AG04450 (cell line): ENCODE results near the gene TXNL4B. TPM values are rescaled to one million over a fixed set of nuclear protein-coding genes. Genes with fewer than 3 reads are reported as not detected.
"Not testable (repeated sequence)": the region's sequence is repeated elsewhere in the genome, so short reads cannot be mapped to it uniquely, and the experiment has no call there.

Source experiments
- CTCF ChIA-PET: fragments of 300-600, 350-600 bp; formaldehyde crosslinking; extraction: SDS; loops from one replicate; lab custom pipeline; 2022; ENCODE audit warnings: antibody characterized with exemption, inconsistent platforms; lab: Charles Lee
- POLR2A ChIA-PET: fragments of 350-600 bp; formaldehyde crosslinking; extraction: SDS; loops from one replicate; lab custom pipeline; 2021; ENCODE audit warnings: antibody characterized with exemption, inconsistent platforms; lab: Yijun Ruan, JAX
- DNase-seq: peaks from one replicate; pipeline ENCODE4 v3.0.0-alpha.2; 2011; ENCODE audit warnings: low read depth, low spot score
- H3K27ac ChIP-seq: one replicate; pipeline ENCODE4 v1.5.1; 2012; ENCODE audit warnings: low read depth, low read length, control low read depth
- H3K27me3 ChIP-seq: one replicate; pipeline ENCODE4 v1.6.0; 2012; ENCODE audit warnings: low read length; ENCODE audit not compliant: control insufficient read depth, insufficient read depth
- H3K4me3 ChIP-seq: 2 replicates; pipeline ENCODE4 v1.5.1; 2011; ENCODE audit warnings: mild to moderate bottlenecking, low read depth, low read length, control low read depth
- H3K9me3 ChIP-seq: 2 replicates; pipeline ENCODE4 v1.5.1; 2012; ENCODE audit warnings: low read length; ENCODE audit not compliant: control insufficient read depth, insufficient read depth
- CTCF ChIP-seq: IDR thresholded peaks from 2 replicates; pipeline ENCODE4 v1.5.1; 2011; ENCODE audit warnings: low read depth, low read length, control low read depth, inconsistent platforms
- polyA plus RNA-seq: library from polyadenylated mRNA; depleted of rRNA; stranded (reverse); fragments of >200 nt; gene quantifications from 2 replicates; pipeline ENCODE4 v1.2.3, GENCODE V29; 2011

Gene TXNL4B
- polyA plus RNA-seq, 1 experiment = 21.3 TPM

- no peak for TF ChIP-seq CTCF
- ChIA-PET POLR2A (no interaction called here), CTCF (interaction anchor here (1.0 kb wide), 1 partner anchor 18 kb away, joined by 3 read pairs; no protein-coding TSS in a partner anchor)
- Histone ChIP-seq H3K4me3 (no peak overlapping the region), H3K27ac (no peak overlapping the region), H3K27me3 (no peaks in the 10 kb centered on the region), H3K9me3 (peaks cover 11% of the 10 kb centered on the region)
- DNase-seq = no peak
These were observed 9.0 kb downstream of the TXNL4B start for GRCh38 chr16:72084445-72084844.

- Histone ChIP-seq H3K27me3 (no peaks in the 10 kb centered on the region), H3K9me3 (peaks cover 11% of the 10 kb centered on the region), H3K27ac (no peak overlapping the region), H3K4me3 (no peak overlapping the region)
- POLR2A ChIA-PET = no interaction called here
- DNase-seq = no peak
- no peak for TF ChIP-seq CTCF
- CTCF ChIA-PET = no interaction called here
These were observed 9.5 kb downstream of the TXNL4B start for GRCh38 chr16:72083778-72084404.

DNA sequence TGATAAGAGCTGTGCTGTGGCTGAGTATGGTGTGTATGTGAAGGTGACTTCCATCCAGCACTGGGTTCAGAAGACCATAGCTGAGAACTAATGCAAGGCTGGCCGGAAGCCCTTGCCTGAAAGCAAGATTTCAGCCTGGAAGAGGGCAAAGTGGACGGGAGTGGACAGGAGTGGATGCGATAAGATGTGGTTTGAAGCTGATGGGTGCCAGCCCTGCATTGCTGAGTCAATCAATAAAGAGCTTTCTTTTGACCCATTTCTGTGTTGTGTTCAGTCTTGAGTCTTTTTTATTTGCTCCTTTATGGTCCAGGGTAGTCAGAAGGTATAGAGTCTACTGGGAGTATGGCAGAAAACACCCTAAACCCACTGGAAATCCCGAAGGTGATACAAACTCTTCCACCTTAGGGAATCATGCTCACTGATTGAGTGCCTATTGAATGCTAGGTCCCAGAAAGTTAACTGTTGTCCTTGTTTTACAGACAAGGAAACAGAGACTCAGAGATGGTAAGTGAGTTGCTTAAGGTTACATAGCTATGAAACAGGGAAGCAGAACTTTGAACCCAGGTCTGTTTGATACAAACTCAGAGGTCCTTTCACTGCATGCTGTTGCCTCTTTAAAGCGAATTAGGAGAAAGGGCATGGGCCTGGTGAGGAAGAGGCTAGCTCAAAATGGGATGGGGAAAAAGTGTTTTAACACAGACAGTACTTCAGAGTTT, 16.3 kb downstream of the TXNL4B start:
- CTCF ChIA-PET = interaction anchor here (0.6 to 1.2 kb wide), 2 partner anchors 15 to 1242 kb away, joined by 4 to 18 read pairs; no protein-coding TSS in a partner anchor
- H3K27ac ChIP-seq, H3K4me3 ChIP-seq, DNase-seq, POLR2A ChIA-PET, H3K27me3 ChIP-seq, H3K9me3 ChIP-seq: not testable (repeated sequence)

- POLR2A ChIA-PET, DNase-seq, H3K27me3 ChIP-seq, H3K27ac ChIP-seq, H3K9me3 ChIP-seq, H3K4me3 ChIP-seq: not testable (repeated sequence)
- CTCF ChIA-PET = interaction anchor here (0.9 kb wide), 1 partner anchor 8 kb away, joined by 3 read pairs; no protein-coding TSS in a partner anchor
These were observed 18.4 kb downstream of the TXNL4B start for GRCh38 chr16:72075067-72075466.

DNA sequence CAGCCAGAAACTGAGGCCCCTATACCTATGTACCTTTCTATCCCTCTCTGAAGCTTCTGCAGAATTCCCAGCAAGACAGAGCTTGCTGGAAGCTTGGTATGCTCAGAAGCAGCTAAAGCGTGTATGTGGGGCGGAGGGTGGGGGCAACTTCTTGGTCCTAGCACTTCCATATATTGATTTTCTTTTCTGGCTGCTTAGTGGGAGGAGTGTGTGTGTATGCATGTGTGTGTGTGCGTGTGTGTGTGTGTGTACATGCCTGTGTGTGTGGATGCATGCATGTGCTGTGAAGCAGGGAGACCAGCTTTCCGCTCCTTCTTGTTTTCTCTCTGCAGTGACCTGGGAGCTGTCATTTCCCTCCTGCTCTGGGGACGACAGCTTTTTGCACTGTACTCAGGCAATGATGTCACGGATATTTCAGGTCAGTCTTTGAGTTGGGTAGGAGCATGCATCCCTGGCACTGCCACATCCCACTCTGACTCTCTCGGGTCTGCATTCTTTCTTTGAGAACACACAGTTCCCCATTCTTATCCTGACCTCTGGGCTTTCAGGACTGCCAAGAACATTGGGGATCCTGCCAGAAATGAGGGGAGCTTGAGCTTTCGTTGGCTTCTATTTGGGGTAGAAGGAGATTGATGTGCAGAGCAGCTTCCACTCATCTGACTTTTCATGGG, 19.7 kb downstream of the TXNL4B start:
- Histone ChIP-seq H3K9me3 (no peaks in the 10 kb centered on the region), H3K4me3 (no peak overlapping the region), H3K27ac (no peak overlapping the region), H3K27me3 (no peaks in the 10 kb centered on the region)
- no peak for TF ChIP-seq CTCF
- ChIA-PET POLR2A (no interaction called here), CTCF (no interaction called here)
- DNase-seq = no peak
